ENCODE results near the gene DOCK11.
A peak's percentile ranks its signal among the peaks of the same experiment; 100 is the strongest.

DOCK11 gene

GRCh38 chrX:118521435-118521834, 25.8 kb downstream of the DOCK11 start:
- DNase-seq (ENCODE audit: insufficient read length) (no peak), FAIRE-seq (no peak)
- TF ChIP-seq POLR2AphosphoS5 (IDR thresholded peaks at IDR 0.05; ENCODE audit: low read depth, low read length) (no peak), TAF1 (IDR thresholded peaks at IDR 0.05; ENCODE audit: borderline replicate concordance, low read depth, low read length) (no peak), POLR2A (IDR thresholded peaks at IDR 0.05; ENCODE audit: low read depth, low read length) (no peak)

- no peak for DNase-seq (ENCODE audit: insufficient read length)
- TF ChIP-seq TAF1 (IDR thresholded peaks at IDR 0.05; ENCODE audit: borderline replicate concordance, low read depth, low read length): no peak
- no peak for TF ChIP-seq POLR2A (IDR thresholded peaks at IDR 0.05; ENCODE audit: low read depth, low read length)
- no peak for TF ChIP-seq POLR2AphosphoS5 (IDR thresholded peaks at IDR 0.05; ENCODE audit: low read depth, low read length)
- no peak for FAIRE-seq
Measured at GRCh38 chrX:118522230-118522926, 26.8 kb downstream of the DOCK11 start.

- TF ChIP-seq TAF1 (IDR thresholded peaks at IDR 0.05; ENCODE audit: borderline replicate concordance, low read depth, low read length) (no peak), POLR2A (IDR thresholded peaks at IDR 0.05; ENCODE audit: low read depth, low read length) (peak; percentile 52; the same call in 1 of the 2 replicates)
- no peak for DNase-seq (ENCODE audit: insufficient read length)
- FAIRE-seq: peak; percentile 50
Measured at GRCh38 chrX:118523920-118524319, 28.3 kb downstream of the DOCK11 start.

- DNase-seq (ENCODE audit: insufficient read length) (no peak), FAIRE-seq (no peak)
- no peak for TF ChIP-seq POLR2AphosphoS5 (IDR thresholded peaks at IDR 0.05; ENCODE audit: low read depth, low read length)
- TF ChIP-seq POLR2A (IDR thresholded peaks at IDR 0.05; ENCODE audit: low read depth, low read length): no peak
- no peak for TF ChIP-seq TAF1 (IDR thresholded peaks at IDR 0.05; ENCODE audit: borderline replicate concordance, low read depth, low read length)
Measured at GRCh38 chrX:118524344-118524743, 28.7 kb downstream of the DOCK11 start.

GRCh38 chrX:118525174-118525730, 29.6 kb downstream of the DOCK11 start:
- no peak for FAIRE-seq
- TF ChIP-seq TAF1 (IDR thresholded peaks at IDR 0.05; ENCODE audit: borderline replicate concordance, low read depth, low read length) (no peak), POLR2A (IDR thresholded peaks at IDR 0.05; ENCODE audit: low read depth, low read length) (no peak), POLR2AphosphoS5 (IDR thresholded peaks at IDR 0.05; ENCODE audit: low read depth, low read length) (no peak)
- no peak for DNase-seq (ENCODE audit: insufficient read length)

GRCh38 chrX:118526149-118526548, 30.5 kb downstream of the DOCK11 start:
- peak; percentile 68 for FAIRE-seq
- TF ChIP-seq POLR2A (IDR thresholded peaks at IDR 0.05; ENCODE audit: low read depth, low read length): no peak
- TF ChIP-seq TAF1 (IDR thresholded peaks at IDR 0.05; ENCODE audit: borderline replicate concordance, low read depth, low read length): no peak
- TF ChIP-seq POLR2AphosphoS5 (IDR thresholded peaks at IDR 0.05; ENCODE audit: low read depth, low read length): no peak

GRCh38 chrX:118528071-118528737, 32.6 kb downstream of the DOCK11 start:
- TF ChIP-seq POLR2A (IDR thresholded peaks at IDR 0.05; ENCODE audit: low read depth, low read length) (peak; percentile 59), POLR2AphosphoS5 (IDR thresholded peaks at IDR 0.05; ENCODE audit: low read depth, low read length) (peak; percentile 61; the same call in 1 of the 2 replicates), TAF1 (IDR thresholded peaks at IDR 0.05; ENCODE audit: borderline replicate concordance, low read depth, low read length) (no peak)
- DNase-seq (ENCODE audit: insufficient read length) (peak; percentile 15), FAIRE-seq (peak; percentile 86)

More at GRCh38 chrX:118526149-118526548, 30.5 kb downstream of the DOCK11 start:
- no peak for DNase-seq (ENCODE audit: insufficient read length)

GRCh38 chrX:118530219-118530911, 34.8 kb downstream of the DOCK11 start:
- FAIRE-seq (peak; percentile 75), DNase-seq (ENCODE audit: insufficient read length) (no peak)

GRCh38 chrX:118534716-118535493, 39.3 kb downstream of the DOCK11 start:
- TF ChIP-seq TAF1 (IDR thresholded peaks at IDR 0.05; ENCODE audit: borderline replicate concordance, low read depth, low read length) (no peak), POLR2AphosphoS5 (IDR thresholded peaks at IDR 0.05; ENCODE audit: low read depth, low read length) (no peak), POLR2A (IDR thresholded peaks at IDR 0.05; ENCODE audit: low read depth, low read length) (no peak)
- FAIRE-seq (no peak), DNase-seq (ENCODE audit: insufficient read length) (no peak)

More at GRCh38 chrX:118530219-118530911, 34.8 kb downstream of the DOCK11 start:
- TF ChIP-seq TAF1 (IDR thresholded peaks at IDR 0.05; ENCODE audit: borderline replicate concordance, low read depth, low read length) (no peak), POLR2AphosphoS5 (IDR thresholded peaks at IDR 0.05; ENCODE audit: low read depth, low read length) (no peak), POLR2A (IDR thresholded peaks at IDR 0.05; ENCODE audit: low read depth, low read length) (no peak)

GRCh38 chrX:118536204-118536603, 40.6 kb downstream of the DOCK11 start:
- DNase-seq (ENCODE audit: insufficient read length) (no peak), FAIRE-seq (peak; percentile 48)
- TF ChIP-seq POLR2AphosphoS5 (IDR thresholded peaks at IDR 0.05; ENCODE audit: low read depth, low read length): no peak
- TF ChIP-seq POLR2A (IDR thresholded peaks at IDR 0.05; ENCODE audit: low read depth, low read length): no peak
- TF ChIP-seq TAF1 (IDR thresholded peaks at IDR 0.05; ENCODE audit: borderline replicate concordance, low read depth, low read length): no peak
